ENCODE results near the gene GRIA1.
"Not testable (repeated sequence)": the region's sequence is repeated elsewhere in the genome, so short reads cannot be mapped to it uniquely, and the experiment has no call there.

The GRIA1 gene

GRCh38 chr5:153835891-153836515 is 345.5 kb downstream of the GRIA1 start:
- no peak for DNase-seq (ENCODE audit: low read depth)

GRCh38 chr5:153849303-153850113 is 359.0 kb downstream of the GRIA1 start:
- not testable (repeated sequence) for DNase-seq (ENCODE audit: low read depth)

- DNase-seq (ENCODE audit: low read depth): no peak
Observed at GRCh38 chr5:153860195-153860886, 369.9 kb downstream of the GRIA1 start.

- not testable (repeated sequence) for DNase-seq (ENCODE audit: low read depth)
Observed at GRCh38 chr5:153862906-153863305, 372.4 kb downstream of the GRIA1 start.
